T-helper 22 cell (primary cell): ENCODE data around the gene GPA33.

Source experiments
- DNase-seq: peaks from one replicate; pipeline ENCODE4 v3.0.0-alpha.2; 2020; ENCODE audit warnings: low read depth

The GPA33 gene

GRCh38 chr1:167117225-167117624 is 27.0 kb upstream of the GPA33 start:
- DNase-seq, result no peak

GRCh38 chr1:167116174-167116573 is 26.0 kb upstream of the GPA33 start:
- DNase-seq, result no peak

GRCh38 chr1:167115655-167116054 is 25.5 kb upstream of the GPA33 start:
- no peak for DNase-seq

GRCh38 chr1:167114725-167115124 is 24.5 kb upstream of the GPA33 start:
- no peak for DNase-seq

GRCh38 chr1:167111868-167112709 is 21.9 kb upstream of the GPA33 start:
- no peak for DNase-seq

GRCh38 chr1:167110586-167110985 is 20.4 kb upstream of the GPA33 start:
- DNase-seq, result no peak

- no peak for DNase-seq
Observed at GRCh38 chr1:167109125-167109524, 18.9 kb upstream of the GPA33 start.

- DNase-seq, result no peak
Observed at GRCh38 chr1:167107456-167107855, 17.3 kb upstream of the GPA33 start.

- no peak for DNase-seq
Observed at GRCh38 chr1:167106119-167106461, 15.9 kb upstream of the GPA33 start.

- DNase-seq, result no peak
Observed at GRCh38 chr1:167105271-167106118, 15.3 kb upstream of the GPA33 start.

- no peak for DNase-seq
Observed at GRCh38 chr1:167104256-167104633, 14.1 kb upstream of the GPA33 start.

- DNase-seq, result no peak
Observed at GRCh38 chr1:167102906-167103573, 12.9 kb upstream of the GPA33 start.

- DNase-seq, result no peak
Observed at GRCh38 chr1:167101754-167102153, 11.6 kb upstream of the GPA33 start.

GRCh38 chr1:167100730-167101129 is 10.6 kb upstream of the GPA33 start:
- no peak for DNase-seq

- DNase-seq, result no peak
Observed at GRCh38 chr1:167099851-167100250, 9.7 kb upstream of the GPA33 start.

GRCh38 chr1:167095368-167095767 is 5.2 kb upstream of the GPA33 start:
- no peak for DNase-seq

- DNase-seq, result no peak
Observed at GRCh38 chr1:167094690-167095089, 4.5 kb upstream of the GPA33 start.

- DNase-seq, result no peak
Observed at GRCh38 chr1:167093846-167094516, 3.8 kb upstream of the GPA33 start, which contains the start of gene STYXL2. Gene STYXL2, plus strand, starts transcription at chr1:167094075. Its CDS starts 775 bp downstream, at chr1:167094850.

- DNase-seq, result no peak
Observed at GRCh38 chr1:167092653-167093052, 2.5 kb upstream of the GPA33 start.

GRCh38 chr1:167089939-167090313 is 251 bp downstream of the GPA33 start:
- DNase-seq, result no peak

- no peak for DNase-seq
Observed at GRCh38 chr1:167088746-167089417, 1.3 kb downstream of the GPA33 start.

GRCh38 chr1:167086768-167087167 is 3.4 kb downstream of the GPA33 start:
- DNase-seq, result no peak
